Fibroblast of skin of back (primary cell): ENCODE measurements around the gene ATXN7L1.
A peak's percentile ranks its signal among the peaks of the same experiment; 100 is the strongest.

Source experiments
- DNase-seq: peaks from one replicate; pipeline ENCODE4 v3.0.0-alpha.2; 2013

Gene ATXN7L1

DNA sequence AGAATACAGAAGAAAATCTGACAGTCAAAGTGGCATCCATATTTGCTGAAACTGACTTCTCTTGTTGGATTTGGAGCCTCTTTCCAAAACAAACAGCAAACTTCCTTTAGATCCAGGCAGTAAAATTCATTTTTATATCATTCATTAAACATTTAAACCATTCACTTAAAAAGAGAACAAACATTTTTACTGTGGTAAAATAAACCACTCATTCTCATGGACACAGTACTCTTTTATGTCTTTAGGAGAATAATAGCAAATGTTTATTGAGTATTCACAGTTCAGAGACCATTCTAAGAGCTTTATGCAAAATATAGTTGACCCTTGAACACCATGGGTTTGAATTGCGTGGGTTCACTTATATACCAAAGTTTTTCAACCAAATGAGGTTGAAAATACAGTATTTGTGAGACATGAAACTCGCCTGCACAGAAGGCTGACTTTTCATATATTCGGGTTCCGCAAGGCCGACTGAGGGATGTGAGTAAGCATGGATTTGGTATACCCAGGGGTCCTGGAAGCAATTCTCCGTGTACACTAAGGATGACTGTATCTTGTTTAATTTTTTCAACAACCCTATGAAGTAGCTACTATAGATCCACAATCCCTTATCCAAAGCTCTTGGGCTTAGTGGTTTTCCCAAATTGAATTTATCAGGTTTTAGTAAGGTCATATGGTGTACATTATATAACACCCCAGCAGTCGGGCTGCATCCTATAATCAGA, 49.1 kb downstream of the ATXN7L1 start:
- peak; percentile 42 for DNase-seq

- DNase-seq, result no peak
These were observed 50.3 kb downstream of the ATXN7L1 start for GRCh38 chr7:105826143-105826542.

GRCh38 chr7:105825371-105825770, 51.0 kb downstream of the ATXN7L1 start:
- no peak for DNase-seq

- DNase-seq, result no peak
These were observed 53.6 kb downstream of the ATXN7L1 start for GRCh38 chr7:105822806-105823205.

DNA sequence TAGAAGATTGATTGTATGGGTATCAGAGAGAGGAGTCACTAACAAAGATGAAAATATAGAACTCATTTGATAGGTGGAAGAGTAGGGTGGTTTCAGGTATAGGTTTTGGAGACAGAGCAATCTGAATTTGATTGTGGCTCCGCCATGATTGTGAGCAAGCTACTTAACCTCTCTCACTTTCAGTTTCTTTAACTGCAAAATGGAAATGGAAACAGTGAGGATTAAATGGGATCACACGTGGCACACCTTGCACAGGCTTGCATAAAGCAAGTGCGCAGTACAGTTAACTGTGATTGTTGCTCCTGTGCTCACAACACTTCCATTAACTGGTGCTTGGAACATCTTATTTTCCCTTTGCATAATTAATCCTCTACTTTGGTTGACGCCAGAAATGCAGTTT, 54.9 kb downstream of the ATXN7L1 start:
- DNase-seq, result no peak

DNA sequence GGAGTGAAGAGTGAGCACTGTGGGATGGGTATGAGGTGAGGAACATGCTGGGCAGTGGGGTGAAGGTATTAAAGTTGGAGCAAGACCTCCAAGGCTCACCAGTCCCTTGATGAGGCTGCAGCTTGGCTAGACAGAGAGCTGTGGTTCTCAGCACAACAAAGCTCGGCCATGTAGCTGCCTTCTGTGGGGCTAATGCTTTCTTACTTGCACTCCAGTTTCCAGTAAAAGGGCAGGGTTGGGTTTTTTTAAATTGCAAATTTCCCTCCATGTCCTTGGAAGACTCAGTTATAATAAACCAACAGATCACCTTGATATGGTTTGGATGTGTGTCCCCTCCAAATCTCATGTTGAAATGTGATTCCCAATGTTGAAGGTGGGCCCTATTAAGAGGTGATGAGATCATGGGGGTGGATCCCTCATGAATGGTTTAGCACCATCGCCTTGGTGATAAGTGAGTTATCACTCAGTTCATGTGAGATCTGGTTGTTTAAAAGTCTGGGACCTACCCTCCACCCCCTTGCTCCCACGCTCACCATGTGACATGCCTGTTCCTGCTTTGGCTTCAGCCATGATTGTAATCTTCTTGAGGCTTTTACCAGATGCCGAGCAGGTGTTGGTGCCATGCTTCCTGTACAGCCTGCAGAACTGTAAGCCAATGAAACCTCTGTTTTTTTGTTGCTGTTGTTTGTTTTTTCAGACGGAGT, 55.9 kb downstream of the ATXN7L1 start:
- DNase-seq, result no peak

GRCh38 chr7:105819559-105819958, 56.8 kb downstream of the ATXN7L1 start:
- no peak for DNase-seq

DNA sequence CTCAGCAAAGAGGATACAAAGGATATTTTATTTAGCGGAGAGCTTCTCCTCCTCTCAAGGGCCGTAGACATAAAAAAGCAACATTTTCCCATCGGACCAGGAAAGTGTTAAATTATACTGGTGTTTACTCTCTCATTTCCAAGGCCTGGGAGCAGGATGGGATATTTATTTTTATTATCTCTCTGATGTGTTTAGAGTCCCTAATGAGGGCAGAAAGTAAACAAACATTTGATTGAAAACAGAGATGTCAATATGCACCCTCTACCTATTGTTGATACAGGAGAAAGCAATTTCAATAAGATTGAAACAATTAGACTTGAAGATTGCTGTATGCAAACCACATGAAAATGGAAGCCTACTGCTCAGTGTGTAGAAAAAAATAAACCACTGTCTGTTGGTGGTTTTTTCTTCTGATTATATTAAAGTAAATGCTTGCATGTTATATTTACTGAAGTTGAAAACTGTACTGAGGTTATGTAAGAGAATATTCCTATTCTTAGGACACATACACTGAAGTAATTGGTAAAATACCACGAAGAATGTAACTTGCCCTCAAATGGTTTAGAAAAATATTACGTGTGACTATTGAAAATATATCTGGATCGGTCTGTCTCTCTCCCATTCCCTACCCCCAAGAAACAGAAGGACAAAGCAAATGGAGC, 59.3 kb downstream of the ATXN7L1 start:
- DNase-seq, result peak; percentile 13

- DNase-seq, result no peak
These were observed 60.0 kb downstream of the ATXN7L1 start for GRCh38 chr7:105816266-105816843.

GRCh38 chr7:105815576-105815975, 60.8 kb downstream of the ATXN7L1 start:
- DNase-seq, result no peak

- DNase-seq, result no peak
These were observed 61.9 kb downstream of the ATXN7L1 start for GRCh38 chr7:105814481-105814880.

- DNase-seq, result no peak
These were observed 65.1 kb downstream of the ATXN7L1 start for GRCh38 chr7:105811189-105811847.

DNA sequence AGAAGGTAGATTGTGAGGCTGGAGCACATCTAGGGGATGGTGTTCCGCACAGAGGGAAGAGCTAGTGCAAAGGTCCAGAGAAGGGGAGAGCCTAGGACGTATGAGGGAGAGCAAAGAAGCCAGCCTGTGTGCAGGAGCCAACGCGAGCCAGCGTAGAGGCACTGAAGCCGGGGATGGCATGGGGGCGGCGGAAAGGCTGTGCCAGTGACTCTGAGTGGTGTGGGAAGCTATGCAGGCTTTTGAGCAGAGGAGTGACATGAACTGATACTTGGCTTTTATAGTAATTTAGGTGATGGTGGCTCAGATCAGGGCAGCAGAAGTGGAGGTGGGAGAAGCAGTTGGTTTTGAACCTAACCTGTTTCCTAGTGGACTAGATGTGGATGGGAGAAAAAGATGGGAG, 65.8 kb downstream of the ATXN7L1 start:
- DNase-seq, result no peak

- DNase-seq, result peak; percentile 51
These were observed 67.5 kb downstream of the ATXN7L1 start for GRCh38 chr7:105808703-105809590.

- DNase-seq, result no peak
These were observed 68.2 kb downstream of the ATXN7L1 start for GRCh38 chr7:105808209-105808608.

- no peak for DNase-seq
These were observed 69.0 kb downstream of the ATXN7L1 start for GRCh38 chr7:105807448-105807762.

DNA sequence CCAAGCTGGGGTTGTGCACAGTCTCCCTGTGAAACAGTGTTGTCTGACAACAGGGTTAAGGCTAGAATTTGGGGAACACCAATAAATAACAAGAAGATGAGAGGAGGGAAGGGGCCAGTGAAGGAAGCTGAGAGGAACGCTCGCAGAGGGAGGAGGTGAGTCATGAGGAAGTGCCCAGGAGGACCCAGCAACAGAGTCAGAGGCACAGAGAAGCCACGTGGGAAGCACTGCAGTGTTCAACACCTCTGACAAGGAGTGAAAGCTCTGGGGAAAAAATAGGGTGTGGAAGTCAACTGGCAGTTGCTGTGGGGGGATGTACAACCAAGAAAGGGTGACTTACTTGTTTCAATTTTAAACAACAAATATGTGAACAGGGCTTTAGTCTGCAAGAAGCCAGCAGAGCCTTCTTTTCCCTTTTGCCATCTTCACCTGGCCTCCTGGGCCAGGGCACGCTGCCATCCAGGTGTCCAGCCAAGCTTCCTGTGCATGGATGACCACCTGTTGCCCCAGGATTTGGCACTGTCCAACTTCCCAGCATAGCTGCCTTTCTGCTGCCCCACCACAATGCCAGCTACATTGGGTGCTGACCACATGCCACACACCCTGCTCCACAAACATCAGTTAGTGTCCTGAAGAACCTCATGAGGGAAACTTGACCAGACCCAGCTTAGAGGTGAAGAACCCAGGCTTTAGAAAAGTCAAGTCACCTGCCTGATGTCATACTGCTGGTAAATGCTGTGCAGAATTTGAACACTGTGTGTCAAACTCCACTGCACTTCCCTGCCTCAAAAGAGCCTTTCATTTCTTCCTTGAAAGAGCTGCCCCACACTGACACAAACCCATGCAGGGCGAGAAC, 69.6 kb downstream of the ATXN7L1 start:
- DNase-seq, result peak; percentile 70

GRCh38 chr7:105805447-105806019, 70.9 kb downstream of the ATXN7L1 start:
- DNase-seq, result peak; percentile 12

- DNase-seq, result no peak
These were observed 73.0 kb downstream of the ATXN7L1 start for GRCh38 chr7:105803429-105803736.

GRCh38 chr7:105802604-105803428, 73.6 kb downstream of the ATXN7L1 start:
- DNase-seq, result peak; percentile 12
